ENCODE data around the gene SLC38A11. TPM values are rescaled to one million over a fixed set of nuclear protein-coding genes. Genes with fewer than 3 reads are reported as not detected.
A peak's percentile ranks its signal among the peaks of the same experiment; 100 is the strongest.

SLC38A11 gene
- total RNA-seq, 1 donor from 2014 or later: not detected

DNA sequence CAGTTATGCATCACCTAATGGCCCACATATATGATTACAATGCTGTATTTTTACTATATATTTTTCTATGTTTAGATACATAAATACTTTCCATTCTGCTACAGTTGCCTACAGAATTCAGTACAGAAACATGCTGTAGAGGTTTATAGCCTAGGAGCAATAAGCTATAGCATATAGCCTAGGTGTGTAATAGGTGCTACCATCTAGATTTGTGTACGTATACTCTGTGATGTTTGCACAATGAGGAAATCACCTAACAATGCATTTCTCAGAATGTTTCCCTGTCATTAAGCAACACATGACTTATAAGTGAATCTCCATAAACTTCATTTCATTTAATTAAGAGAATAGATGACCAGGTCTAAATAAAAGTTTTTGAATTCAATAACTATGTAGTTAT lies 43.5 kb downstream of the SLC38A11 start:
- no peak overlapping the region for H3K4me3 Mint-ChIP-seq (ENCODE audit: unreplicated experiment)
- no peak overlapping the region for H3K27ac Mint-ChIP-seq (ENCODE audit: unreplicated experiment)
- H3K36me3 Mint-ChIP-seq (ENCODE audit: unreplicated experiment): no peaks in the 10 kb centered on the region
- H3K4me1 Mint-ChIP-seq (ENCODE audit: low read depth, unreplicated experiment): peaks cover 9% of the 10 kb centered on the region
- H3K27me3 Mint-ChIP-seq (ENCODE audit: unreplicated experiment): no peaks in the 10 kb centered on the region
- DNase-seq: no peak
- TF ChIP-seq, protein P1, sequence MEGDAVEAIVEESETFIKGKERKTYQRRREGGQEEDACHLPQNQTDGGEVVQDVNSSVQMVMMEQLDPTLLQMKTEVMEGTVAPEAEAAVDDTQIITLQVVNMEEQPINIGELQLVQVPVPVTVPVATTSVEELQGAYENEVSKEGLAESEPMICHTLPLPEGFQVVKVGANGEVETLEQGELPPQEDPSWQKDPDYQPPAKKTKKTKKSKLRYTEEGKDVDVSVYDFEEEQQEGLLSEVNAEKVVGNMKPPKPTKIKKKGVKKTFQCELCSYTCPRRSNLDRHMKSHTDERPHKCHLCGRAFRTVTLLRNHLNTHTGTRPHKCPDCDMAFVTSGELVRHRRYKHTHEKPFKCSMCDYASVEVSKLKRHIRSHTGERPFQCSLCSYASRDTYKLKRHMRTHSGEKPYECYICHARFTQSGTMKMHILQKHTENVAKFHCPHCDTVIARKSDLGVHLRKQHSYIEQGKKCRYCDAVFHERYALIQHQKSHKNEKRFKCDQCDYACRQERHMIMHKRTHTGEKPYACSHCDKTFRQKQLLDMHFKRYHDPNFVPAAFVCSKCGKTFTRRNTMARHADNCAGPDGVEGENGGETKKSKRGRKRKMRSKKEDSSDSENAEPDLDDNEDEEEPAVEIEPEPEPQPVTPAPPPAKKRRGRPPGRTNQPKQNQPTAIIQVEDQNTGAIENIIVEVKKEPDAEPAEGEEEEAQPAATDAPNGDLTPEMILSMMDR (IDR thresholded peaks at IDR 0.05; ENCODE audit: partially characterized antibody, unreplicated experiment): no peak
- no peaks in the 10 kb centered on the region for H3K9me3 Mint-ChIP-seq (ENCODE audit: unreplicated experiment)

DNA sequence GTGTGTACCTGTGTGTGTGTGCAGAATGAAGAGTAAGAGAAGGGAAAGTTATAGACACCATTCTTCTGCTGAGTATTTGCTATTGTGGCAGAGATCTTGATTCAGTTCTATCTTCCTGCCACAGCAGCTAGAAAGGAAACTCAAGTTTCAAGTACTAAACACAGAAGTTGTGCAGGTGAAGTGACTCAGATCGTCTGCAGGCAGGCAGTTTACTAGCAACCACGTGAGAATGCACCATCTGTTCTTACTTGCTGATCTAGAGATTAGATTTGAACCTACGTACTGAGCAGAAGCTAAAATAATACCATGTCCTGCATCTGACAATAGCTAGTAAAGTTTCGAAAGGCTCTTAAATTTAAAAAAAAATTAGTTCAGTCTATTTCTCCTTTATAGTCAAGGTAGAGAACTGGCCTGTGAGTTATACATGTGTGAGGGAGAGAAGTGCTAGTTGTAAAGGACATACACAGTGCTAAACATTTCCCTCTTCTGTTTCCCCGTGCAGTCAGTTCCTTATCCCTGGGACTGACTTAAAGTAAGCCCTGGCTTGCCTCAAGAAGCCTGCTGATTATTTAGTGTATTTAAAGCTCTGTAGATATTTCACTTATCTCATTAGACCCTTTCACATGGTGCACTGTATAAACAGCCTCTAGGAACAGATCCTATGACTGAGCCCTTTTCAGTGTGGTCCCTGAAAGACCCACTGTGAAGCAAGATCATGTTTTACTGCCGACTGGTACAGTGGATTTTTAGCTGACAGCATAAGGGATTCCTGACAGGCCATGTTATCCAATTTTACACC lies 45.0 kb downstream of the SLC38A11 start:
- Mint-ChIP-seq H3K27ac (ENCODE audit: unreplicated experiment) (peak overlapping the region; percentile 63), H3K4me3 (ENCODE audit: unreplicated experiment) (no peak overlapping the region), H3K27me3 (ENCODE audit: unreplicated experiment) (peaks cover 1% of the 10 kb centered on the region), H3K4me1 (ENCODE audit: low read depth, unreplicated experiment) (peaks cover 9% of the 10 kb centered on the region), H3K9me3 (ENCODE audit: unreplicated experiment) (no peaks in the 10 kb centered on the region), H3K36me3 (ENCODE audit: unreplicated experiment) (no peaks in the 10 kb centered on the region)
- TF ChIP-seq, protein P1 (IDR thresholded peaks at IDR 0.05; ENCODE audit: partially characterized antibody, unreplicated experiment): no peak
- no peak for DNase-seq

DNA sequence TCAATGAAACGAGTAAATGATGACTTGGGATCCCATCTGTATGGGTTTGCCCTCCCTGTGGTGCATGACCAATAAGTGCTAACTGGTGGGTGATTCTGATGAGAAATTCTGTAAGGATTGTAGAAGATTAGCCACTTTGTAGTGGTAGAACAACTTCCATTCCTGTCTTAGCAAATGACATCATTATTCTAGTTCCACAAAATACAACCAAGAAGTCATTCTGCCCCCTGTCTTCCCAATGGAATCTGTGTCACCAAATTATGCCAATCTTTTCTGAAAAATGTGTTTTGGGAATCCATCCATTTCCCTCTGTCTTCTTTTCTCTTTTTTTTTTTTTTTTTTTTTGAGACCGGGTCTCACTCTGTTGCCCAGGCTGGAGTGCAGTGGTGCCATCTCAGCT lies 48.4 kb downstream of the SLC38A11 start:
- Mint-ChIP-seq H3K4me3 (ENCODE audit: unreplicated experiment) (no peak overlapping the region), H3K27me3 (ENCODE audit: unreplicated experiment) (peaks cover 3% of the 10 kb centered on the region), H3K4me1 (ENCODE audit: low read depth, unreplicated experiment) (peaks cover 18% of the 10 kb centered on the region), H3K9me3 (ENCODE audit: unreplicated experiment) (no peaks in the 10 kb centered on the region), H3K36me3 (ENCODE audit: unreplicated experiment) (no peaks in the 10 kb centered on the region), H3K27ac (ENCODE audit: unreplicated experiment) (no peak overlapping the region)
- TF ChIP-seq, protein P1 (IDR thresholded peaks at IDR 0.05; ENCODE audit: partially characterized antibody, unreplicated experiment): no peak
- no peak for DNase-seq

DNA sequence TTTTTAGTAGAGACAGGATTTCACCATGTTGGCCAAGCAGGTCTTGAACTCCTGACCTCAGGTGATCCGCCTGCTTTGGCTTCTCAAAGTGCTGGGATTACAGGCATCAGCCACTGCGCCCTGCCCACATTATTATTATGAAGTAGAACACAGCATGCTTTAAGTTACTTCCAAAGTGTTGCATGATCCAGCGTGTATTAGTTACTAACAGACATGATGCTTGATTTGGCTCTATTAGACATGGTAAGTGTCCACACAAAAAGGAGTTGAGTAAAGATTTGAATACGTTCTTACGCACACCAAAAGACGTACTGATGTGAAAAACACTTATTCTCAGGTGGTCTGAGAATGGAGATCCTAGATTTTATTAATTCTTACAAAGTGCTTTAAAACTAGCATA lies 50.0 kb downstream of the SLC38A11 start:
- Mint-ChIP-seq H3K27me3 (ENCODE audit: unreplicated experiment) (peaks cover 3% of the 10 kb centered on the region), H3K4me1 (ENCODE audit: low read depth, unreplicated experiment) (peaks cover 15% of the 10 kb centered on the region), H3K4me3 (ENCODE audit: unreplicated experiment) (no peak overlapping the region), H3K9me3 (ENCODE audit: unreplicated experiment) (no peaks in the 10 kb centered on the region), H3K36me3 (ENCODE audit: unreplicated experiment) (no peaks in the 10 kb centered on the region), H3K27ac (ENCODE audit: unreplicated experiment) (no peak overlapping the region)
- TF ChIP-seq, protein P1 (IDR thresholded peaks at IDR 0.05; ENCODE audit: partially characterized antibody, unreplicated experiment): no peak
- DNase-seq: no peak

DNA sequence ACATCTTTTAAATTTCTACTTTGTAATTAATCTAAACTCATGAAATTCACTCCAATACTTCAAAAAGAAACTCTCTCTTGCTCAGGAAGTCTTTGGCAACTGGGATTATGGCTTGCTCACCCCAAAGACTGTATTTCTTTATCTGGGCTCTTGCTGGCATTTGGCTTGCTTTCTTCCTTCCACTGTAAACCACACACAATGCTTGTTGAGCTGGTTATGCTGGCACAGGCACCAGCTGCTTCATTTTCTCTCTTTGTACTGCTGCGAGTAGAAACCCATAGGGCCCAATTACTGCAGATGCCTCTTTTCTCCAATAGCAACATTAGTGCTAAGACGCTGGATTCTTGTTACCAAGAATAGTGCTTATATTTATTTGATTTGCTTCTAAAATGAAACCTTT lies 51.4 kb downstream of the SLC38A11 start:
- Mint-ChIP-seq H3K9me3 (ENCODE audit: unreplicated experiment) (no peaks in the 10 kb centered on the region), H3K4me3 (ENCODE audit: unreplicated experiment) (no peak overlapping the region), H3K4me1 (ENCODE audit: low read depth, unreplicated experiment) (peaks cover 9% of the 10 kb centered on the region), H3K36me3 (ENCODE audit: unreplicated experiment) (no peaks in the 10 kb centered on the region), H3K27me3 (ENCODE audit: unreplicated experiment) (peaks cover 3% of the 10 kb centered on the region), H3K27ac (ENCODE audit: unreplicated experiment) (peak overlapping the region; percentile 69)
- TF ChIP-seq, protein P1 (IDR thresholded peaks at IDR 0.05; ENCODE audit: partially characterized antibody, unreplicated experiment): no peak
- no peak for DNase-seq

Data from glutamatergic neuron (in vitro differentiated cells).